Heart left ventricle (tissue), 16 donors: ENCODE results near the gene SLC8B1. TPM values are rescaled to one million over a fixed set of nuclear protein-coding genes. Genes with fewer than 3 reads are reported as not detected.
A peak's percentile ranks its signal among the peaks of the same experiment; 100 is the strongest.

Source experiments
- ATAC-seq, 4 donors: fragments of 200-7000 bp; cut with Tn5 transposase; one replicate each; pipeline ENCODE4 v1.9.1; 2020 to 2022; ENCODE audit warnings: moderate library complexity in 4 of 4, mild to moderate bottlenecking in 3 of 4, moderate number of reproducible peaks in 1 of 4
- DNase-seq, 5 donors: peaks; one replicate each; pipeline ENCODE4 v3.0.0-alpha.2; 2020
- H3K27ac ChIP-seq, 12 donors: fragments of 200-600 bp; sonication (generic) in 4 of 12; one replicate each; pipeline versions ENCODE4 v1.5.0 to v1.8.0; 2016 to 2022; ENCODE audit warnings: mild to moderate bottlenecking in 2 of 12
- H3K27me3 ChIP-seq, 9 donors: fragments of 200-600 bp; sonication (generic) in 2 of 9; one replicate each; pipeline versions ENCODE4 v1.5.1 to v1.8.0; 2016 to 2022; ENCODE audit warnings: mild to moderate bottlenecking in 3 of 9
- H3K36me3 ChIP-seq, 9 donors: fragments of 200-600 bp; sonication (generic) in 2 of 9; one replicate each; pipeline versions ENCODE4 v1.5.0 to v1.8.0; 2018 to 2022; ENCODE audit warnings: mild to moderate bottlenecking in 2 of 9
- H3K4me1 ChIP-seq, 12 donors: fragments of 200-600 bp; sonication (generic) in 4 of 12; one replicate each; pipeline versions ENCODE4 v1.5.0 to v1.8.0; 2016 to 2022; ENCODE audit warnings: mild to moderate bottlenecking in 3 of 12
- H3K4me3 ChIP-seq, 12 donors: fragments of 200-600 bp; sonication (generic) in 4 of 12; one replicate each; pipeline versions ENCODE4 v1.5.0 to v1.8.0; 2017 to 2022; ENCODE audit warnings: mild to moderate bottlenecking in 9 of 12, moderate library complexity in 4 of 12
- H3K9me3 ChIP-seq, 12 donors: fragments of 200-600 bp; sonication (generic) in 4 of 12; one replicate each; pipeline versions ENCODE4 v1.5.0 to v1.8.0; 2016 to 2022; ENCODE audit warnings: mild to moderate bottlenecking in 1 of 12
- POLR2A ChIP-seq, 2 donors: fragments of 450-650 bp; IDR thresholded peaks; one replicate each; pipeline ENCODE4 v1.6.1; 2017; ENCODE audit warnings: antibody characterized with exemption in 2 of 2, mild to moderate bottlenecking in 2 of 2, moderate library complexity in 2 of 2
- WGBS, 4 donors: extraction: QIAGEN DNeasy Blood & Tissue Kit in 2 of 4; methylation state at CpG; one replicate each; pipeline versions ENCODE4 v1.1.5 to v1.1.7; 2013 to 2018; 5-methylcytosine and 5-hydroxymethylcytosine counted together
- intact Hi-C, 10 donors: fragments of 100-400 bp; cut with DNase I; formaldehyde crosslinking; loops; one replicate each; pipeline versions ENCODE4 v1.11.1 to v1.14.2; 2022
- polyA plus RNA-seq, 2 donors: library from polyadenylated mRNA; stranded (reverse); fragments of 200-250 nt; gene quantifications; one replicate each; pipeline ENCODE4 v1.2.3, GENCODE V29; 2013
- total RNA-seq, 9 donors: library from RNA; depleted of rRNA in 2 of 9; stranded (reverse); fragments of >200 nt in 2 of 9; fragmentation: NEBNext Ultra II Directional in 3 of 9; extraction: Animal tissue kit (Norgen Biotek cat#: 25700) in 3 of 9; gene quantifications; one replicate each; pipeline versions ENCODE4 v1.1.0 to v1.2.4, GENCODE V29; 2016 to 2023
- TF ChIP-seq, protein P1 (sequence below), 12 donors: fragments of 200-600 bp; sonication (generic) in 4 of 12; IDR thresholded peaks; one replicate each; pipeline versions ENCODE4 v1.5.0 to v1.8.0; 2018 to 2022; ENCODE audit warnings: antibody characterized with exemption in 12 of 12, mild to moderate bottlenecking in 5 of 12
- donor health status: ischemic (EF 13 %, LVEDD 7.1; RV severe dilation, severe dysfunction).
- donor health status: healthy with polysubstance abuse.
- donor health status: DM: no; HTN: yes; CAD: no.
- donor health status: DM: no; HTN: no; CAD: no.
- donor health status: ischemic (EF 25% LVEDD 6.9; RV normal size, moderate dysfunction).
- donor health status: ischemic (EF 25% LVEDD 5.7; RV mildly dilated, moderate dysfunction).
- donor health status: healthy.
- donor health status: DM: yes; HTN: yes; CAD: no.
- donor health status: ischemic (EF 35%, LVEDD 5.7; RV mildly dilated, moderate dysfunction).
- donor health status: nonischemic (EF 11% LVEDD 7.7; RV severe dilation, severe dysfunction).
- donor health status: DM: yes; HTN: yes; CAD: no.
- donor health status: PGD.
- donor health status: ischemic (EF 29% LVEDD 5.4; RV normal size, mild dysfunction).
- donor health status: nonischemic (EF 23%, LVEDD 6.1; RV moderate dilation, normal function).

Gene SLC8B1
- total and polyA plus RNA-seq, 11 donors = 8.8 to 33.2 (median 11.1) TPM

DNA sequence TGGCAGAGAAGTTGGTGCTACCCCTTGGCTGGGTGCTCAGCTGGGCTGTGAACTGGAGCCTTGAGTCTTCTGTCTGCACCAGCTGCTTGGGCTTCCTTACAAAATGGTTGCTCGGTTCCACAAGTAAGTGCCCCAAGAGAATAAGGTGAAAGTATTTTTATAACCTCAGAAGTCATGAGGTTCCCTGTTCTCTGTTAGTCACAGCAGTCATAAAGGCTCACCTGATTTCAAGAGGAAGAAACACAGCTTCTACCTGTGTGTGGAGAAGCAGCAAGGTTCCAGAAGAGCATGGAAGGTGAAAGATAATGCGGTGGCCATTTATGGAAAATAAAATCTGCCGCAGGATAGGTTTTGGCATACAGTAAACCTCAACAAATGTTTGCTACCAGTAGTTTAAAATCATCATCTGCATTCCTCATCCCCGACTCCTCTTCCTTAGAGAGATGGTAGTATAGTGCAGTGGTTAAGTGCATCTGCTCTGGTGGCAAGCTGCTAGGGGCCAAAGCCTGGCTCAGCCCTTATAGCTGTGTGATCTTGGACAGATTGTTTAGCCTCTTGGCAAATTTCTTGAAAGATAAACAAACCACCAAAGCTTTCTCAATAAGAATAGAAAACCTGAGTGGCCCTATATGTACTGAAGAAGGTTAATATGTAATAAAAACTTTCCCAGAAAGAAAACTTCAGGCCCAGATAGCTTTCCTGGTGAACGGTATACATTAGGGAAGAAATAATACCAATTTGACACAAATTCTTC lies 81.2 kb downstream of the SLC8B1 start:
- peaks cover 0 to 22% (median 4%) of the 10 kb centered on the region in 12 donors for H3K9me3 ChIP-seq
- intact Hi-C loops = no loop called here
- peaks cover 0 to 53% (median 25%) of the 10 kb centered on the region in 9 donors for H3K36me3 ChIP-seq
- 95 to 98% (median 96%) methylated on average over 5 of the region's 5 CpGs for WGBS, 4 donors
- ATAC-seq (no peak), DNase-seq (peak in 2 of 5 donors; percentile 3 to 11)
- no peak for TF ChIP-seq POLR2A (IDR thresholded peaks at IDR 0.05)
- TF ChIP-seq, protein P1, sequence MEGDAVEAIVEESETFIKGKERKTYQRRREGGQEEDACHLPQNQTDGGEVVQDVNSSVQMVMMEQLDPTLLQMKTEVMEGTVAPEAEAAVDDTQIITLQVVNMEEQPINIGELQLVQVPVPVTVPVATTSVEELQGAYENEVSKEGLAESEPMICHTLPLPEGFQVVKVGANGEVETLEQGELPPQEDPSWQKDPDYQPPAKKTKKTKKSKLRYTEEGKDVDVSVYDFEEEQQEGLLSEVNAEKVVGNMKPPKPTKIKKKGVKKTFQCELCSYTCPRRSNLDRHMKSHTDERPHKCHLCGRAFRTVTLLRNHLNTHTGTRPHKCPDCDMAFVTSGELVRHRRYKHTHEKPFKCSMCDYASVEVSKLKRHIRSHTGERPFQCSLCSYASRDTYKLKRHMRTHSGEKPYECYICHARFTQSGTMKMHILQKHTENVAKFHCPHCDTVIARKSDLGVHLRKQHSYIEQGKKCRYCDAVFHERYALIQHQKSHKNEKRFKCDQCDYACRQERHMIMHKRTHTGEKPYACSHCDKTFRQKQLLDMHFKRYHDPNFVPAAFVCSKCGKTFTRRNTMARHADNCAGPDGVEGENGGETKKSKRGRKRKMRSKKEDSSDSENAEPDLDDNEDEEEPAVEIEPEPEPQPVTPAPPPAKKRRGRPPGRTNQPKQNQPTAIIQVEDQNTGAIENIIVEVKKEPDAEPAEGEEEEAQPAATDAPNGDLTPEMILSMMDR (IDR thresholded peaks at IDR 0.05) = no peak
- peak overlapping the region in 10 of 12 donors; percentile 29 to 92 (median 74) for H3K27ac ChIP-seq
- no peak overlapping the region for H3K4me3 ChIP-seq
- peaks cover 0 to 31% (median 7%) of the 10 kb centered on the region in 12 donors for H3K4me1 ChIP-seq
- no peaks in the 10 kb centered on the region for H3K27me3 ChIP-seq

DNA sequence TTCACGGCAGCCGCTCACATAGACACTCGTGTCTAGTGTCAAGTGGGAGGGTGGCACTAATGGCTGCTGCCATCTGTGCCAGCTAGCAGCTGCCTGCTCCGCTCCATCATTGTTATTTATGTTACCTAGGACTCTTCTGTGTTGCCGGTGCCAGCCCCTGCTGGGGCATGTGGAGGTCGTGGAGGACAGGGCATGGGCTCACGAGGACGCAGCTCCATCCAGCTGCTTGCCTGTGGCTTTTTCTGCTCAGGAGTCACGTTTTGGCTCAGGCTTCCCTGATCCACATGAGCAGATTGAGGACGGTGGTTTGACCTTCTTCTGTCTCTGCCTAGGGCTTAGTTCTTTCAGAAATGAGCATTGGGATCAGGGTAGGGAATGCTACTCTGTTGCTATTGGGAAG lies 82.4 kb downstream of the SLC8B1 start:
- Histone ChIP-seq H3K4me3 (no peak overlapping the region), H3K27me3 (no peaks in the 10 kb centered on the region), H3K4me1 (peaks cover 0 to 39% (median 8%) of the 10 kb centered on the region in 12 donors), H3K36me3 (peaks cover 0 to 60% (median 31%) of the 10 kb centered on the region in 9 donors), H3K9me3 (peaks cover 0 to 22% (median 4%) of the 10 kb centered on the region in 12 donors), H3K27ac (peak overlapping the region in 11 of 12 donors; percentile 52 to 92 (median 74))
- no peak for TF ChIP-seq POLR2A (IDR thresholded peaks at IDR 0.05)
- TF ChIP-seq, protein P1 (IDR thresholded peaks at IDR 0.05) = no peak
- intact Hi-C loops = no loop called here
- WGBS, 4 donors = 52 to 66% (median 56%) methylated on average over 10 of the region's 10 CpGs
- peak; percentile 73 to 93 (median 77) for ATAC-seq
- peak; percentile 52 to 86 (median 63) for DNase-seq

DNA sequence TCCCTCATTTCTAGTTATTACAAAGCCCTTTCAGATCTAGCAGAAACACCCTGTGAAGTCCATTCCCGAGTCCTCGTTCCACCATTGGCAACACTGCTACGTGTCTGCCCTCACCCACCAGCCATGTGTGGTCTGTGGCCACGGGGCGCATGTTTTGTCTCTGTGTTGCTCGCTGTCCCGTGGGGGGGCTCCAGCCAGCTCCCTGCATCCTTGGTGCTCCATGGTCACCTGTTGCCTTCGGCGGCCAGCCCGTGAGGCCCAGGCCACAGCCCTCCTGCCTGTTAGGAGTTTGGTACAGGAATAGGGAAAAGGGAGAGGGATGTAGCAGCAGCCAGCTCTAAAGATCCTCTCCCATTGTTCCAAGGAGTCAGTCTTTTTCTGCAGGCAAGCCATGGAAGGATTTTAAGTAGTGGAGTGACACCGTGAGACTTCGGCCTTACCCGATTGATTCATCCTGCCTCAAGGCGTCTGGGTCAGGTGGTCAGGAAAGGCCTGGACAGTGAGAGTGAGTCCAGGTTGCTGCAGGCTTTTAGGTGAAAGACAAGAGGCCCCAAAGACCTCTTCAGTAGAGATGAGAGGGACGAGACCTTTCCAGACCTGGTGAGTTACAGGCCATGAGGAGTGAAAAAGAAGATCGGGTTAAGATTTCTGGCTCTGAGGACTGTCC lies 83.4 kb downstream of the SLC8B1 start:
- DNase-seq (peak in 2 of 5 donors; percentile 28 to 32), ATAC-seq (no peak)
- no peak overlapping the region for H3K4me3 ChIP-seq
- WGBS, 4 donors = 94 to 96% (median 95%) methylated on average over 16 of the region's 16 CpGs
- H3K4me1 ChIP-seq = peaks cover 4 to 48% (median 16%) of the 10 kb centered on the region in 12 donors
- TF ChIP-seq POLR2A (IDR thresholded peaks at IDR 0.05) = no peak
- TF ChIP-seq, protein P1 (IDR thresholded peaks at IDR 0.05) = no peak
- H3K36me3 ChIP-seq = peaks cover 0 to 62% (median 32%) of the 10 kb centered on the region in 9 donors
- peak overlapping the region in 11 of 12 donors; percentile 52 to 92 (median 74) for H3K27ac ChIP-seq
- no peaks in the 10 kb centered on the region for H3K27me3 ChIP-seq
- H3K9me3 ChIP-seq = peaks cover 0 to 22% (median 4%) of the 10 kb centered on the region in 12 donors
- intact Hi-C loops = no loop called here

DNA sequence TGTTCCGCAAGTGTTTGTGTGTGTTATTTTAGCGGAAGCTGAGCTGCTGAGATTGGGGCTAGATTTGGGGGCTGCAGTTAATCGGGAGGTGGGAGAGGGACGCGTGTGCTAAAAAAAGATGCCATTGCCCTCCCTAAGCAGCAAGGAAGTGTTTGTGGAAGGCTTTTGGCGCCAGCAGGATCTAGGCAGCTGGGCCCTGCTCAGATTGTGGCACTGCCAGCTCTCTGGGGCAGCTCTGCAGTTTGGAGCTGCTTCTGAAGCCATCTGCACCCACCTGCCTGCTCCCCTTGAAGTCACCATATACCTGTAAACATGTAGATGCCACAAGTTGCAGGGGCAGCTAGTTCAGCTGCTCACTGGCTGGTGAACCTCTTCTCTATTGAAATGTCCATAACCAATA lies 84.9 kb downstream of the SLC8B1 start:
- no peaks in the 10 kb centered on the region for H3K27me3 ChIP-seq
- no peak overlapping the region for H3K4me3 ChIP-seq
- no peak for TF ChIP-seq POLR2A (IDR thresholded peaks at IDR 0.05)
- TF ChIP-seq, protein P1 (IDR thresholded peaks at IDR 0.05) = no peak
- H3K36me3 ChIP-seq = peaks cover 0 to 59% (median 29%) of the 10 kb centered on the region in 9 donors
- intact Hi-C loops = no loop called here
- H3K4me1 ChIP-seq = peaks cover 11 to 61% (median 28%) of the 10 kb centered on the region in 12 donors
- peak overlapping the region in 5 of 12 donors; percentile 62 to 92 (median 75) for H3K27ac ChIP-seq
- peaks cover 0 to 22% (median 4%) of the 10 kb centered on the region in 12 donors for H3K9me3 ChIP-seq
- ATAC-seq (no peak), DNase-seq (peak in 2 of 5 donors; percentile 19 to 31)
- WGBS, 4 donors = 77 to 82% (median 79%) methylated on average over 6 of the region's 6 CpGs
